Measurements from ENCODE around the gene FOXJ1. TPM values are rescaled to one million over a fixed set of nuclear protein-coding genes. Genes with fewer than 3 reads are reported as not detected.

The FOXJ1 gene
- total and polyA plus RNA-seq, 2 of the 4 experiments (the other 2 are of a cell fraction) = 0.05 TPM; not detected in 1

GRCh38 chr17:76086384-76086783 lies 54.7 kb downstream of the FOXJ1 start:
- H3K27ac ChIP-seq (ENCODE audit: insufficient read depth, low read length) = no peak overlapping the region
- H3K79me1 ChIP-seq (ENCODE audit: low read depth in 1 of 2, low read length in 2 of 2) = no peaks in the 10 kb centered on the region
- no peaks in the 10 kb centered on the region for H3K4me1 ChIP-seq (ENCODE audit: control insufficient read depth, insufficient read depth, low read length)
- no peak for DNase-seq
- no peak overlapping the region for H2BK120ac ChIP-seq (ENCODE audit: low read depth, low read length)
- no peak overlapping the region for H2BK20ac ChIP-seq (ENCODE audit: low read depth, low read length)
- peaks cover 79% of the 10 kb centered on the region for H3K36me3 ChIP-seq (ENCODE audit: control insufficient read depth, insufficient read depth, low read length)
- H2BK15ac ChIP-seq (ENCODE audit: low read depth, low read length) = no peak overlapping the region
- dilution Hi-C loops (cut with HindIII; ENCODE audit: low sequenced_read_pairs, unreplicated experiment) (no loop called here), intact Hi-C loops (cut with micrococcal nuclease) (no loop called here), in situ Hi-C loops (cut with MboI; ENCODE audit: low sequenced_read_pairs) (no loop called here)
- H3K14ac ChIP-seq (replicated peaks; ENCODE audit: low read depth, low read length) = no peak overlapping the region
- H3K18ac ChIP-seq (ENCODE audit: low read depth, low read length) = no peak overlapping the region
- H3K9me3 ChIP-seq (ENCODE audit: control insufficient read depth, insufficient read depth, low read length) = no peaks in the 10 kb centered on the region
- no peak for TF ChIP-seq RCOR1 (IDR thresholded peaks at IDR 0.05; ENCODE audit: insufficient replicate concordance, low read length)
- no peak for TF ChIP-seq MXI1 (IDR thresholded peaks at IDR 0.05; ENCODE audit: borderline replicate concordance, low read depth, low read length)
- no peak for TF ChIP-seq MAZ (IDR thresholded peaks at IDR 0.05; ENCODE audit: borderline replicate concordance, low read depth, low read length)
- no peak for TF ChIP-seq SMC3 (IDR thresholded peaks at IDR 0.05; ENCODE audit: low read depth, low read length)
- no peak for TF ChIP-seq USF2 (IDR thresholded peaks at IDR 0.05; ENCODE audit: low read depth, low read length)
- TF ChIP-seq MAFK (IDR thresholded peaks at IDR 0.05; ENCODE audit: low read depth, low read length) = no peak
- no peak for TF ChIP-seq POLR2A (IDR thresholded peaks at IDR 0.05; ENCODE audit: low read depth, low read length)
- TF ChIP-seq CEBPB (IDR thresholded peaks at IDR 0.05; ENCODE audit: low read depth, low read length) = no peak
- no peak for TF ChIP-seq NFE2L2 (IDR thresholded peaks at IDR 0.05; ENCODE audit: low read depth, low read length)
- no peak for TF ChIP-seq CTCF (conservative IDR thresholded peaks at IDR 0.05; ENCODE audit: low read depth, low read length)
- no peak for TF ChIP-seq FOS (IDR thresholded peaks at IDR 0.05; ENCODE audit: low read depth, low read length)
- no peak for ATAC-seq (ENCODE audit: low read depth)
- no peak overlapping the region for H3K9ac ChIP-seq (ENCODE audit: low read depth, low read length)
- no peak overlapping the region for H3K56ac ChIP-seq (ENCODE audit: extremely low read depth, insufficient read depth, low read length)
- no peak overlapping the region for H4K8ac ChIP-seq (ENCODE audit: low read depth in 2 of 2, low read length in 2 of 2)
- no peak overlapping the region for H2BK5ac ChIP-seq (ENCODE audit: low read depth, low read length, poor library complexity, severe bottlenecking)
- H4K20me1 ChIP-seq (ENCODE audit: insufficient read depth, low read length) = no peaks in the 10 kb centered on the region
- no TSS peak for BruUV-seq (replicated peaks)
- H3K4me2 ChIP-seq (ENCODE audit: low read depth, low read length) = no peak overlapping the region
- WGBS, 2 experiments (ENCODE audit: extremely low coverage in 2 of 2, insufficient read length in 1 of 2) = no CpG with 5 or more reads among the region's 9 CpGs
- no peak overlapping the region for H2AK5ac ChIP-seq (ENCODE audit: low read depth, low read length)
- no peak overlapping the region for H4K91ac ChIP-seq (ENCODE audit: insufficient read depth, low read depth, low read length)
- no peaks in the 10 kb centered on the region for H3K27me3 ChIP-seq (ENCODE audit: control insufficient read depth, insufficient read depth, low read length)
- H3K4me3 ChIP-seq (ENCODE audit: insufficient read depth, low read depth, low read length) = no peak overlapping the region
- H3K9me1 ChIP-seq (ENCODE audit: insufficient read depth, low read length) = no peaks in the 10 kb centered on the region
- no peak overlapping the region for H4K5ac ChIP-seq (ENCODE audit: low read depth, low read length)
- H2AK9ac ChIP-seq (replicated peaks; ENCODE audit: low read depth, low read length, poor library complexity) = no peak overlapping the region
- no peak overlapping the region for H3K4ac ChIP-seq (ENCODE audit: low read depth, low read length)
- ChIA-PET POLR2A (ENCODE audit: unreplicated experiment) (no interaction called here), CTCF (no interaction called here)
- H2AFZ ChIP-seq (replicated peaks; ENCODE audit: low read length, poor library complexity) = no peak overlapping the region
- H3K23ac ChIP-seq (ENCODE audit: low read depth, low read length) = no peak overlapping the region

Data from IMR-90 (cell line).